Small intestine (tissue), 7 donors: ENCODE data around the gene UBE2E2. TPM values are rescaled to one million over a fixed set of nuclear protein-coding genes. Genes with fewer than 3 reads are reported as not detected.
"Not testable (repeated sequence)": the region's sequence is repeated elsewhere in the genome, so short reads cannot be mapped to it uniquely, and the experiment has no call there.

Experiments used
- DNase-seq, 2 donors: peaks; one replicate each; pipeline versions ENCODE4 v3.0.0 to v3.0.0-alpha.2; 2013
- FAIRE-seq: peaks from 2 replicates; lab custom pipeline; 2012; peaks lifted over from hg19 to GRCh38; lab: Jason Lieb, UNC
- H3K27ac ChIP-seq, 3 donors: one replicate each; pipeline ENCODE4 v1.5.1; 2013; ENCODE audit warnings: low read length in 2 of 3, mild to moderate bottlenecking in 2 of 3, control low read depth in 1 of 3, inconsistent platforms in 1 of 3, low read depth in 1 of 3, moderate library complexity in 1 of 3
- H3K27me3 ChIP-seq, 3 donors: one replicate each; pipeline ENCODE4 v1.6.1; 2013; ENCODE audit warnings: low read length in 3 of 3, inconsistent platforms in 1 of 3; ENCODE audit not compliant: control insufficient read depth in 3 of 3, insufficient read depth in 3 of 3
- H3K36me3 ChIP-seq, 3 donors: one replicate each; pipeline ENCODE4 v1.6.1; 2013; ENCODE audit warnings: low read length in 3 of 3, inconsistent platforms in 1 of 3, low read depth in 1 of 3, mild to moderate bottlenecking in 1 of 3, moderate library complexity in 1 of 3; ENCODE audit not compliant: control insufficient read depth in 3 of 3, insufficient read depth in 2 of 3
- H3K4me1 ChIP-seq, 3 donors: one replicate each; pipeline ENCODE4 v1.6.1; 2013; ENCODE audit warnings: low read length in 2 of 3, inconsistent platforms in 1 of 3, low read depth in 1 of 3, mild to moderate bottlenecking in 1 of 3, moderate library complexity in 1 of 3; ENCODE audit not compliant: control insufficient read depth in 3 of 3, insufficient read depth in 2 of 3
- H3K4me3 ChIP-seq, 3 donors: one replicate each; pipeline ENCODE4 v1.5.1; 2013; ENCODE audit warnings: low read length in 3 of 3, control low read depth in 1 of 3, inconsistent platforms in 1 of 3, low read depth in 1 of 3, mild to moderate bottlenecking in 1 of 3, moderate library complexity in 1 of 3
- H3K9me3 ChIP-seq, 2 donors: one replicate each; pipeline ENCODE4 v1.6.1; 2013; ENCODE audit warnings: low read depth in 1 of 2, low read length in 1 of 2; ENCODE audit not compliant: control insufficient read depth in 2 of 2, insufficient read depth in 1 of 2
- WGBS, 3 donors: extraction: QIAGEN DNeasy Blood & Tissue Kit; methylation state at CpG; one replicate each; pipeline ENCODE4 v1.1.7; 2013; 5-methylcytosine and 5-hydroxymethylcytosine counted together
- polyA plus RNA-seq, 4 donors: library from polyadenylated mRNA; stranded (reverse) in 3 of 4; unstranded in 1 of 4; fragments of 200-250 nt in 3 of 4; fragments of 120-200 nt in 1 of 4; gene quantifications; one replicate each; pipeline versions ENCODE4 v1.2.1 to v1.2.3, GENCODE V29; 2013
- donor health status: healthy with polysubstance abuse.
- donor health status: control.
- donor health status: control.
- donor health status: Bipolar disorder and iron deficiency.
- donor health status: healthy.

The UBE2E2 gene
- polyA plus RNA-seq, 4 donors: 1.1 to 10.2 (median 7.7) TPM

- Histone ChIP-seq H3K4me1 (no peaks in the 10 kb centered on the region), H3K4me3 (no peak overlapping the region), H3K27me3 (no peaks in the 10 kb centered on the region), H3K9me3 (no peaks in the 10 kb centered on the region), H3K27ac (no peak overlapping the region), H3K36me3 (no peaks in the 10 kb centered on the region)
- FAIRE-seq: no peak
- WGBS, 3 donors: 12 to 18% (median 15%) methylated on average over 1 of the region's 1 CpG
- DNase-seq: peak in 1 of 2 donors; percentile 0
Observed at GRCh38 chr3:23324745-23325144, 121.6 kb downstream of the UBE2E2 start.

- WGBS, 3 donors: 69 to 83% (median 70%) methylated on average over 4 of the region's 4 CpGs
- no peaks in the 10 kb centered on the region for H3K27me3 ChIP-seq
- no peak for FAIRE-seq
- H3K4me3 ChIP-seq: no peak overlapping the region
- H3K9me3 ChIP-seq: no peaks in the 10 kb centered on the region
- no peaks in the 10 kb centered on the region for H3K4me1 ChIP-seq
- no peak for DNase-seq
- H3K36me3 ChIP-seq: no peaks in the 10 kb centered on the region
- H3K27ac ChIP-seq: no peak overlapping the region
Observed at GRCh38 chr3:23325466-23326065, 122.4 kb downstream of the UBE2E2 start.

GRCh38 chr3:23329471-23330105, 126.5 kb downstream of the UBE2E2 start:
- DNase-seq: no peak
- WGBS, 3 donors: 84 to 87% (median 86%) methylated on average over 6 of the region's 6 CpGs
- no peak for FAIRE-seq
- no peak overlapping the region for H3K4me3 ChIP-seq
- no peaks in the 10 kb centered on the region for H3K9me3 ChIP-seq
- H3K27ac ChIP-seq: no peak overlapping the region
- H3K36me3 ChIP-seq: no peaks in the 10 kb centered on the region
- H3K4me1 ChIP-seq: no peaks in the 10 kb centered on the region
- no peaks in the 10 kb centered on the region for H3K27me3 ChIP-seq

- no peak overlapping the region for H3K27ac ChIP-seq
- no peak for DNase-seq
- peak; percentile 55 for FAIRE-seq
- no peaks in the 10 kb centered on the region for H3K9me3 ChIP-seq
- WGBS, 3 donors: 86 to 93% (median 91%) methylated on average over 1 of the region's 1 CpG
- no peak overlapping the region for H3K4me3 ChIP-seq
- H3K36me3 ChIP-seq: no peaks in the 10 kb centered on the region
- no peaks in the 10 kb centered on the region for H3K27me3 ChIP-seq
- no peaks in the 10 kb centered on the region for H3K4me1 ChIP-seq
Observed at GRCh38 chr3:23330568-23330967, 127.4 kb downstream of the UBE2E2 start.

- H3K4me1 ChIP-seq: no peaks in the 10 kb centered on the region
- FAIRE-seq (no peak), DNase-seq (no peak)
- H3K27me3 ChIP-seq: no peaks in the 10 kb centered on the region
- H3K4me3 ChIP-seq: no peak overlapping the region
- H3K9me3 ChIP-seq: no peaks in the 10 kb centered on the region
- WGBS, 3 donors: 52 to 90% (median 77%) methylated on average over 1 of the region's 1 CpG
- no peaks in the 10 kb centered on the region for H3K36me3 ChIP-seq
- no peak overlapping the region for H3K27ac ChIP-seq
Observed at GRCh38 chr3:23331141-23331935, 128.2 kb downstream of the UBE2E2 start.

- Histone ChIP-seq H3K9me3 (no peaks in the 10 kb centered on the region), H3K4me3 (no peak overlapping the region), H3K36me3 (no peaks in the 10 kb centered on the region), H3K27ac (no peak overlapping the region), H3K27me3 (no peaks in the 10 kb centered on the region), H3K4me1 (no peaks in the 10 kb centered on the region)
- FAIRE-seq: no peak
- DNase-seq: no peak
- WGBS, 3 donors: 79 to 85% (median 82%) methylated on average over 2 of the region's 2 CpGs
Observed at GRCh38 chr3:23333633-23334032, 130.5 kb downstream of the UBE2E2 start.

GRCh38 chr3:23336853-23337252, 133.7 kb downstream of the UBE2E2 start:
- not testable (repeated sequence) for DNase-seq, H3K9me3 ChIP-seq, H3K4me3 ChIP-seq, H3K27me3 ChIP-seq, FAIRE-seq, H3K27ac ChIP-seq, H3K36me3 ChIP-seq, H3K4me1 ChIP-seq
- 93 to 96% (median 94%) methylated on average over 4 of the region's 4 CpGs for WGBS, 3 donors

- Histone ChIP-seq H3K27me3 (no peaks in the 10 kb centered on the region), H3K4me1 (no peaks in the 10 kb centered on the region), H3K9me3 (no peaks in the 10 kb centered on the region), H3K27ac (no peak overlapping the region), H3K4me3 (no peak overlapping the region), H3K36me3 (no peaks in the 10 kb centered on the region)
- DNase-seq (no peak), FAIRE-seq (no peak)
- 29 to 42% (median 34%) methylated on average over 1 of the region's 1 CpG for WGBS, 3 donors
Observed at GRCh38 chr3:23341147-23341838, 138.2 kb downstream of the UBE2E2 start.
